Osteoblast (primary cell): ENCODE results near the gene TSR2. TPM values are rescaled to one million over a fixed set of nuclear protein-coding genes. Genes with fewer than 3 reads are reported as not detected.
A peak's percentile ranks its signal among the peaks of the same experiment; 100 is the strongest.

Experiments
- DNase-seq: peaks from one replicate; pipeline ENCODE4 v3.0.0; 2011; ENCODE audit warnings: low spot score, mixed read lengths; ENCODE audit not compliant: insufficient read length; ENCODE audit errors: missing footprints
- H2AFZ ChIP-seq: 2 replicates; pipeline ENCODE4 v1.6.0; 2011; ENCODE audit warnings: mild to moderate bottlenecking, low read length
- H3K27ac ChIP-seq: 2 replicates; pipeline ENCODE4 v1.5.1; 2011; ENCODE audit warnings: mild to moderate bottlenecking, low read depth, low read length, moderate library complexity
- H3K27me3 ChIP-seq: 2 replicates; pipeline ENCODE4 v1.6.0; 2012; ENCODE audit warnings: mild to moderate bottlenecking, control low read depth, inconsistent platforms, low read length, moderate library complexity; ENCODE audit not compliant: insufficient read depth
- H3K36me3 ChIP-seq: 2 replicates; pipeline ENCODE4 v1.5.1; 2011; ENCODE audit warnings: mild to moderate bottlenecking, low read length, control low read depth, moderate library complexity; ENCODE audit not compliant: insufficient read depth
- H3K4me1 ChIP-seq: 2 replicates; pipeline ENCODE4 v1.5.1; 2011; ENCODE audit warnings: mild to moderate bottlenecking, low read length, control low read depth, moderate library complexity; ENCODE audit not compliant: insufficient read depth
- H3K4me2 ChIP-seq: 2 replicates; pipeline ENCODE4 v1.6.0; 2011; ENCODE audit warnings: mild to moderate bottlenecking, low read length; ENCODE audit not compliant: insufficient read depth
- H3K4me3 ChIP-seq: fragments of 200-600 bp; sonication (generic); 3 replicates; pipeline ENCODE4 v1.5.1; 2012; ENCODE audit warnings: mild to moderate bottlenecking, low read length, inconsistent platforms; ENCODE audit not compliant: insufficient read depth
- H3K79me2 ChIP-seq: 2 replicates; pipeline ENCODE4 v1.6.0; 2012; ENCODE audit warnings: mild to moderate bottlenecking, low read length, control low read depth, inconsistent platforms; ENCODE audit not compliant: insufficient read depth
- H3K9me3 ChIP-seq: 2 replicates; pipeline ENCODE4 v1.5.1; 2011; ENCODE audit warnings: low read depth, low read length, control low read depth
- H4K20me1 ChIP-seq: 2 replicates; pipeline ENCODE4 v1.6.0; 2012; ENCODE audit warnings: mild to moderate bottlenecking, low read length, control low read depth; ENCODE audit not compliant: insufficient read depth
- CTCF ChIP-seq: IDR thresholded peaks from 2 replicates; pipeline ENCODE4 v1.5.1; 2011; ENCODE audit warnings: mild to moderate bottlenecking, low read depth, low read length, moderate library complexity; ENCODE audit errors: extremely low read depth
- total RNA-seq: library from RNA; depleted of rRNA; stranded (reverse); fragments of >200 nt; gene quantifications from 2 replicates; pipeline ENCODE4 v1.2.3, GENCODE V29; 2012

Gene TSR2
- total RNA-seq, 1 donor, result 9.0 TPM

GRCh38 chrX:54422168-54422567, 18.0 kb upstream of the TSR2 start:
- Histone ChIP-seq H3K79me2 (no peaks in the 10 kb centered on the region), H4K20me1 (no peaks in the 10 kb centered on the region), H3K27ac (no peak overlapping the region)

GRCh38 chrX:54423161-54423888, 16.9 kb upstream of the TSR2 start:
- Histone ChIP-seq H3K36me3 (no peaks in the 10 kb centered on the region), H3K4me1 (no peaks in the 10 kb centered on the region), H3K79me2 (no peaks in the 10 kb centered on the region), H4K20me1 (no peaks in the 10 kb centered on the region), H3K9me3 (no peaks in the 10 kb centered on the region), H3K27ac (no peak overlapping the region), H3K4me2 (no peak overlapping the region), H2AFZ (no peak overlapping the region), H3K27me3 (no peaks in the 10 kb centered on the region), H3K4me3 (no peak overlapping the region)
- DNase-seq, result no peak
- no peak for TF ChIP-seq CTCF

More at GRCh38 chrX:54422168-54422567, 18.0 kb upstream of the TSR2 start:
- no peaks in the 10 kb centered on the region for H3K36me3 ChIP-seq
- H3K4me2 ChIP-seq, result no peak overlapping the region
- H3K4me1 ChIP-seq, result no peaks in the 10 kb centered on the region
- H3K9me3 ChIP-seq, result no peaks in the 10 kb centered on the region
- no peaks in the 10 kb centered on the region for H3K27me3 ChIP-seq
- DNase-seq, result peak; percentile 48
- TF ChIP-seq CTCF, result no peak
- no peak overlapping the region for H3K4me3 ChIP-seq
- no peak overlapping the region for H2AFZ ChIP-seq

GRCh38 chrX:54427837-54428424, 12.3 kb upstream of the TSR2 start:
- Histone ChIP-seq H3K79me2 (no peaks in the 10 kb centered on the region), H3K4me1 (no peaks in the 10 kb centered on the region), H3K27me3 (no peaks in the 10 kb centered on the region), H3K4me3 (no peak overlapping the region), H3K36me3 (no peaks in the 10 kb centered on the region), H3K27ac (no peak overlapping the region), H2AFZ (no peak overlapping the region), H4K20me1 (no peaks in the 10 kb centered on the region), H3K9me3 (no peaks in the 10 kb centered on the region), H3K4me2 (no peak overlapping the region)
- DNase-seq, result no peak
- no peak for TF ChIP-seq CTCF

- H2AFZ ChIP-seq, result no peak overlapping the region
Measured at GRCh38 chrX:54430519-54430918, 9.7 kb upstream of the TSR2 start.

More at GRCh38 chrX:54430519-54430918, 9.7 kb upstream of the TSR2 start:
- H3K4me3 ChIP-seq, result no peak overlapping the region
- H4K20me1 ChIP-seq, result no peaks in the 10 kb centered on the region
- H3K27me3 ChIP-seq, result no peaks in the 10 kb centered on the region
- H3K4me2 ChIP-seq, result no peak overlapping the region
- no peaks in the 10 kb centered on the region for H3K4me1 ChIP-seq
- TF ChIP-seq CTCF, result no peak
- H3K36me3 ChIP-seq, result no peaks in the 10 kb centered on the region
- no peak overlapping the region for H3K27ac ChIP-seq
- DNase-seq, result no peak
- H3K9me3 ChIP-seq, result no peaks in the 10 kb centered on the region
- no peaks in the 10 kb centered on the region for H3K79me2 ChIP-seq
